WTC11 (cell line): Measurements from ENCODE around the gene PIK3CB. TPM values are rescaled to one million over a fixed set of nuclear protein-coding genes. Genes with fewer than 3 reads are reported as not detected.

ENCODE experiments used
- ATAC-seq: fragments of 200-7000 bp; cut with Tn5 transposase; 2 replicates; pipeline ENCODE4 v1.10.0; 2021; ENCODE audit warnings: mild to moderate bottlenecking, moderate library complexity
- CTCF ChIA-PET: fragments of 300-600 bp; sonication (Branson Sonifier 250); formaldehyde crosslinking; loops from one replicate; lab custom pipeline; 2021; ENCODE audit warnings: antibody characterized with exemption; lab: Charles Lee
- POLR2A ChIA-PET: fragments of 350-600 bp; sonication (Branson Sonifier 250); formaldehyde crosslinking; loops from one replicate; lab custom pipeline; 2021; ENCODE audit warnings: antibody characterized with exemption; lab: Charles Lee
- DNase-seq: peaks from one replicate; pipeline ENCODE4 v3.0.0; 2021; ENCODE audit warnings: low spot score
- H3K27ac Mint-ChIP-seq: 2 replicates; pipeline ENCODE4 v1.8.0; 2021; ENCODE audit warnings: mixed read lengths
- H3K27me3 Mint-ChIP-seq: 2 replicates; pipeline ENCODE4 v1.8.0; 2021; ENCODE audit warnings: low read depth, mild to moderate bottlenecking, moderate library complexity, mixed read lengths
- H3K36me3 Mint-ChIP-seq: 2 replicates; pipeline ENCODE4 v1.8.0; 2021; ENCODE audit warnings: mixed read lengths
- H3K4me1 Mint-ChIP-seq: 2 replicates; pipeline ENCODE4 v1.8.0; 2022; ENCODE audit warnings: mixed read lengths
- H3K4me3 Mint-ChIP-seq: 2 replicates; pipeline ENCODE4 v1.8.0; 2021; ENCODE audit warnings: mild to moderate bottlenecking, moderate library complexity, mixed read lengths
- H3K9me3 Mint-ChIP-seq: 2 replicates; pipeline ENCODE4 v1.8.0; 2021; ENCODE audit warnings: mixed read lengths
- ATF3 ChIP-seq: sonication (generic); formaldehyde crosslinking; conservative IDR thresholded peaks from 2 replicates; pipeline ENCODE4 v1.8.1; 2022; ENCODE audit warnings: mild to moderate bottlenecking, missing genetic modification reagents
- CREM ChIP-seq: sonication (generic); formaldehyde crosslinking; IDR thresholded peaks from 2 replicates; pipeline ENCODE4 v1.8.1; 2022; ENCODE audit warnings: mild to moderate bottlenecking, missing genetic modification reagents, moderate library complexity
- EMX1 ChIP-seq: fragments of 250-450 bp; sonication (Bioruptor Pico); IDR thresholded peaks from 2 replicates; pipeline ENCODE4 v1.8.0; 2021; ENCODE audit warnings: mild to moderate bottlenecking
- ETV6 ChIP-seq: sonication (generic); formaldehyde crosslinking; IDR thresholded peaks from 2 replicates; pipeline ENCODE4 v1.8.1; 2022; ENCODE audit warnings: mild to moderate bottlenecking, missing genetic modification reagents
- FOXJ3 ChIP-seq: sonication (generic); formaldehyde crosslinking; IDR thresholded peaks from 2 replicates; pipeline ENCODE4 v1.9.0; 2021; ENCODE audit warnings: missing genetic modification reagents, mild to moderate bottlenecking, borderline replicate concordance
- PRRX2 ChIP-seq: fragments of 250-450 bp; sonication (Bioruptor Pico); IDR thresholded peaks from 2 replicates; pipeline ENCODE4 v1.8.0; 2021; ENCODE audit warnings: mild to moderate bottlenecking
- TCF7 ChIP-seq: sonication (generic); formaldehyde crosslinking; IDR thresholded peaks from 2 replicates; pipeline ENCODE4 v1.8.0; 2022; ENCODE audit warnings: mild to moderate bottlenecking, low read depth, missing genetic modification reagents, moderate library complexity
- TEAD4 ChIP-seq: sonication (generic); formaldehyde crosslinking; IDR thresholded peaks from 2 replicates; pipeline ENCODE4 v1.8.0; 2022; ENCODE audit warnings: mild to moderate bottlenecking, missing genetic modification reagents
- TP53 ChIP-seq: sonication (generic); formaldehyde crosslinking; IDR thresholded peaks from 2 replicates; pipeline ENCODE4 v1.8.1; 2023; ENCODE audit warnings: mild to moderate bottlenecking, missing genetic modification reagents
- ZNF219 ChIP-seq: sonication (generic); formaldehyde crosslinking; IDR thresholded peaks from 2 replicates; pipeline ENCODE4 v1.8.0; 2023; ENCODE audit warnings: missing genetic modification reagents, mild to moderate bottlenecking, borderline replicate concordance
- ZNF416 ChIP-seq: fragments of 250-450 bp; sonication (Bioruptor Pico); IDR thresholded peaks from 2 replicates; pipeline ENCODE4 v1.9.0; 2021; ENCODE audit warnings: mild to moderate bottlenecking, inconsistent platforms
- ZNF425 ChIP-seq: fragments of 250-450 bp; sonication (Bioruptor Pico); conservative IDR thresholded peaks from 2 replicates; pipeline ENCODE4 v1.9.0; 2021; ENCODE audit warnings: mild to moderate bottlenecking
- ZNF512 ChIP-seq: sonication (generic); formaldehyde crosslinking; IDR thresholded peaks from 2 replicates; pipeline ENCODE4 v1.8.1; 2022; ENCODE audit warnings: missing genetic modification reagents, borderline replicate concordance
- total RNA-seq: library from RNA; stranded (reverse); gene quantifications from 3 replicates; pipeline ENCODE4 v1.2.3, GENCODE V29; 2021
- TF ChIP-seq, protein P1 (sequence below): sonication (generic); formaldehyde crosslinking; IDR thresholded peaks from 2 replicates; pipeline ENCODE4 v1.8.1; 2022; ENCODE audit warnings: low read depth, mild to moderate bottlenecking, moderate library complexity, missing genetic modification reagents, borderline replicate concordance
- TF ChIP-seq, protein P2 (sequence below): fragments of 250-450 bp; sonication (Bioruptor Pico); IDR thresholded peaks from 2 replicates; pipeline ENCODE4 v1.9.0; 2021; ENCODE audit warnings: mild to moderate bottlenecking, borderline replicate concordance
- TF ChIP-seq, protein P3 (sequence below): sonication (generic); formaldehyde crosslinking; IDR thresholded peaks from 2 replicates; pipeline ENCODE4 v1.8.0; 2023; ENCODE audit warnings: mild to moderate bottlenecking, missing genetic modification reagents
- TF ChIP-seq, protein P4 (sequence below): sonication (generic); formaldehyde crosslinking; conservative IDR thresholded peaks from 2 replicates; pipeline ENCODE4 v1.8.1; 2023; ENCODE audit warnings: mild to moderate bottlenecking, low read depth, missing genetic modification reagents, moderate library complexity
- TF ChIP-seq, protein P5 (sequence below): sonication (generic); formaldehyde crosslinking; IDR thresholded peaks from 2 replicates; pipeline ENCODE4 v1.8.0; 2023; ENCODE audit warnings: missing genetic modification reagents

The PIK3CB gene
- total RNA-seq, 1 experiment from 2014 or later: 36.0 TPM

GRCh38 chr3:138748190-138748589 lies 86.5 kb downstream of the PIK3CB start:
- ChIA-PET POLR2A (no interaction called here), CTCF (interaction anchor here (1.0 kb wide), 1 partner anchor 167 kb away, joined by 10 read pairs; no protein-coding TSS in a partner anchor)
- ATAC-seq (no peak), DNase-seq (no peak)
- Mint-ChIP-seq H3K27ac (no peak overlapping the region), H3K4me1 (no peaks in the 10 kb centered on the region), H3K9me3 (peaks cover 9% of the 10 kb centered on the region), H3K36me3 (peaks cover 40% of the 10 kb centered on the region), H3K4me3 (no peak overlapping the region), H3K27me3 (no peaks in the 10 kb centered on the region)
- TF ChIP-seq, protein P1, sequence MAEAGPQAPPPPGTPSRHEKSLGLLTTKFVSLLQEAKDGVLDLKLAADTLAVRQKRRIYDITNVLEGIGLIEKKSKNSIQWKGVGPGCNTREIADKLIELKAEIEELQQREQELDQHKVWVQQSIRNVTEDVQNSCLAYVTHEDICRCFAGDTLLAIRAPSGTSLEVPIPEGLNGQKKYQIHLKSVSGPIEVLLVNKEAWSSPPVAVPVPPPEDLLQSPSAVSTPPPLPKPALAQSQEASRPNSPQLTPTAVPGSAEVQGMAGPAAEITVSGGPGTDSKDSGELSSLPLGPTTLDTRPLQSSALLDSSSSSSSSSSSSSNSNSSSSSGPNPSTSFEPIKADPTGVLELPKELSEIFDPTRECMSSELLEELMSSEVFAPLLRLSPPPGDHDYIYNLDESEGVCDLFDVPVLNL (CRISPR knock-in tag): no peak
- no peak for TF ChIP-seq ETV6 (CRISPR knock-in tag)
- TF ChIP-seq TEAD4 (CRISPR knock-in tag): no peak
- no peak for TF ChIP-seq ZNF416
- TF ChIP-seq, protein P2, sequence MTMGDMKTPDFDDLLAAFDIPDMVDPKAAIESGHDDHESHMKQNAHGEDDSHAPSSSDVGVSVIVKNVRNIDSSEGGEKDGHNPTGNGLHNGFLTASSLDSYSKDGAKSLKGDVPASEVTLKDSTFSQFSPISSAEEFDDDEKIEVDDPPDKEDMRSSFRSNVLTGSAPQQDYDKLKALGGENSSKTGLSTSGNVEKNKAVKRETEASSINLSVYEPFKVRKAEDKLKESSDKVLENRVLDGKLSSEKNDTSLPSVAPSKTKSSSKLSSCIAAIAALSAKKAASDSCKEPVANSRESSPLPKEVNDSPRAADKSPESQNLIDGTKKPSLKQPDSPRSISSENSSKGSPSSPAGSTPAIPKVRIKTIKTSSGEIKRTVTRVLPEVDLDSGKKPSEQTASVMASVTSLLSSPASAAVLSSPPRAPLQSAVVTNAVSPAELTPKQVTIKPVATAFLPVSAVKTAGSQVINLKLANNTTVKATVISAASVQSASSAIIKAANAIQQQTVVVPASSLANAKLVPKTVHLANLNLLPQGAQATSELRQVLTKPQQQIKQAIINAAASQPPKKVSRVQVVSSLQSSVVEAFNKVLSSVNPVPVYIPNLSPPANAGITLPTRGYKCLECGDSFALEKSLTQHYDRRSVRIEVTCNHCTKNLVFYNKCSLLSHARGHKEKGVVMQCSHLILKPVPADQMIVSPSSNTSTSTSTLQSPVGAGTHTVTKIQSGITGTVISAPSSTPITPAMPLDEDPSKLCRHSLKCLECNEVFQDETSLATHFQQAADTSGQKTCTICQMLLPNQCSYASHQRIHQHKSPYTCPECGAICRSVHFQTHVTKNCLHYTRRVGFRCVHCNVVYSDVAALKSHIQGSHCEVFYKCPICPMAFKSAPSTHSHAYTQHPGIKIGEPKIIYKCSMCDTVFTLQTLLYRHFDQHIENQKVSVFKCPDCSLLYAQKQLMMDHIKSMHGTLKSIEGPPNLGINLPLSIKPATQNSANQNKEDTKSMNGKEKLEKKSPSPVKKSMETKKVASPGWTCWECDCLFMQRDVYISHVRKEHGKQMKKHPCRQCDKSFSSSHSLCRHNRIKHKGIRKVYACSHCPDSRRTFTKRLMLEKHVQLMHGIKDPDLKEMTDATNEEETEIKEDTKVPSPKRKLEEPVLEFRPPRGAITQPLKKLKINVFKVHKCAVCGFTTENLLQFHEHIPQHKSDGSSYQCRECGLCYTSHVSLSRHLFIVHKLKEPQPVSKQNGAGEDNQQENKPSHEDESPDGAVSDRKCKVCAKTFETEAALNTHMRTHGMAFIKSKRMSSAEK: no peak
- no peak for TF ChIP-seq CREM (CRISPR knock-in tag)
- TF ChIP-seq TCF7: no peak
- TF ChIP-seq TP53 (CRISPR knock-in tag): no peak

DNA sequence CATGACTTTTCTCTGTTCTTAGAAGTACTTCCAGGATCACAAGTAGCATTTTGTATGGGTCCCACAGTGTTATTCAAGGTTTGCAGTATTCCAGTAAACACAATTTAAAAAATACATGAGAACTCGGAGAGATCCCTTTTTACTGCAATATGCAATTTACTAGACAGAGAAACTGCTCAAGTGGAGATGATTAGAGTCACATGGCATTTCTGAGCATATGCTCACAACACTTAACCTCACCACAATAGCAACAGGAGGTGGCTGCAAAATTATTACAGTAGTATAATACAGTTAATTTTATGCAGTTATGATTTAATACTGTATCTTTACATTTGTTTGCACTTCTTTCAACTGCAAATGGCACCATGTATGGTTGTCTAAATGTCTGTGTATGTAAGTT lies 87.5 kb downstream of the PIK3CB start:
- ATAC-seq: no peak
- no peak for TF ChIP-seq ZNF512 (CRISPR knock-in tag)
- TF ChIP-seq ATF3 (CRISPR knock-in tag): no peak
- TF ChIP-seq, protein P3, sequence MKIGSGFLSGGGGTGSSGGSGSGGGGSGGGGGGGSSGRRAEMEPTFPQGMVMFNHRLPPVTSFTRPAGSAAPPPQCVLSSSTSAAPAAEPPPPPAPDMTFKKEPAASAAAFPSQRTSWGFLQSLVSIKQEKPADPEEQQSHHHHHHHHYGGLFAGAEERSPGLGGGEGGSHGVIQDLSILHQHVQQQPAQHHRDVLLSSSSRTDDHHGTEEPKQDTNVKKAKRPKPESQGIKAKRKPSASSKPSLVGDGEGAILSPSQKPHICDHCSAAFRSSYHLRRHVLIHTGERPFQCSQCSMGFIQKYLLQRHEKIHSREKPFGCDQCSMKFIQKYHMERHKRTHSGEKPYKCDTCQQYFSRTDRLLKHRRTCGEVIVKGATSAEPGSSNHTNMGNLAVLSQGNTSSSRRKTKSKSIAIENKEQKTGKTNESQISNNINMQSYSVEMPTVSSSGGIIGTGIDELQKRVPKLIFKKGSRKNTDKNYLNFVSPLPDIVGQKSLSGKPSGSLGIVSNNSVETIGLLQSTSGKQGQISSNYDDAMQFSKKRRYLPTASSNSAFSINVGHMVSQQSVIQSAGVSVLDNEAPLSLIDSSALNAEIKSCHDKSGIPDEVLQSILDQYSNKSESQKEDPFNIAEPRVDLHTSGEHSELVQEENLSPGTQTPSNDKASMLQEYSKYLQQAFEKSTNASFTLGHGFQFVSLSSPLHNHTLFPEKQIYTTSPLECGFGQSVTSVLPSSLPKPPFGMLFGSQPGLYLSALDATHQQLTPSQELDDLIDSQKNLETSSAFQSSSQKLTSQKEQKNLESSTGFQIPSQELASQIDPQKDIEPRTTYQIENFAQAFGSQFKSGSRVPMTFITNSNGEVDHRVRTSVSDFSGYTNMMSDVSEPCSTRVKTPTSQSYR (CRISPR knock-in tag): no peak
- TF ChIP-seq ZNF219: no peak
- no peak for TF ChIP-seq PRRX2 (CRISPR knock-in tag)
- TF ChIP-seq TEAD4 (CRISPR knock-in tag): no peak
- no peak for TF ChIP-seq EMX1
- TF ChIP-seq FOXJ3 (CRISPR knock-in tag): no peak
- TF ChIP-seq, protein P4, sequence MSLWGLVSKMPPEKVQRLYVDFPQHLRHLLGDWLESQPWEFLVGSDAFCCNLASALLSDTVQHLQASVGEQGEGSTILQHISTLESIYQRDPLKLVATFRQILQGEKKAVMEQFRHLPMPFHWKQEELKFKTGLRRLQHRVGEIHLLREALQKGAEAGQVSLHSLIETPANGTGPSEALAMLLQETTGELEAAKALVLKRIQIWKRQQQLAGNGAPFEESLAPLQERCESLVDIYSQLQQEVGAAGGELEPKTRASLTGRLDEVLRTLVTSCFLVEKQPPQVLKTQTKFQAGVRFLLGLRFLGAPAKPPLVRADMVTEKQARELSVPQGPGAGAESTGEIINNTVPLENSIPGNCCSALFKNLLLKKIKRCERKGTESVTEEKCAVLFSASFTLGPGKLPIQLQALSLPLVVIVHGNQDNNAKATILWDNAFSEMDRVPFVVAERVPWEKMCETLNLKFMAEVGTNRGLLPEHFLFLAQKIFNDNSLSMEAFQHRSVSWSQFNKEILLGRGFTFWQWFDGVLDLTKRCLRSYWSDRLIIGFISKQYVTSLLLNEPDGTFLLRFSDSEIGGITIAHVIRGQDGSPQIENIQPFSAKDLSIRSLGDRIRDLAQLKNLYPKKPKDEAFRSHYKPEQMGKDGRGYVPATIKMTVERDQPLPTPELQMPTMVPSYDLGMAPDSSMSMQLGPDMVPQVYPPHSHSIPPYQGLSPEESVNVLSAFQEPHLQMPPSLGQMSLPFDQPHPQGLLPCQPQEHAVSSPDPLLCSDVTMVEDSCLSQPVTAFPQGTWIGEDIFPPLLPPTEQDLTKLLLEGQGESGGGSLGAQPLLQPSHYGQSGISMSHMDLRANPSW: no peak
- TF ChIP-seq ZNF425 (CRISPR knock-in tag): no peak
- TF ChIP-seq, protein P5, sequence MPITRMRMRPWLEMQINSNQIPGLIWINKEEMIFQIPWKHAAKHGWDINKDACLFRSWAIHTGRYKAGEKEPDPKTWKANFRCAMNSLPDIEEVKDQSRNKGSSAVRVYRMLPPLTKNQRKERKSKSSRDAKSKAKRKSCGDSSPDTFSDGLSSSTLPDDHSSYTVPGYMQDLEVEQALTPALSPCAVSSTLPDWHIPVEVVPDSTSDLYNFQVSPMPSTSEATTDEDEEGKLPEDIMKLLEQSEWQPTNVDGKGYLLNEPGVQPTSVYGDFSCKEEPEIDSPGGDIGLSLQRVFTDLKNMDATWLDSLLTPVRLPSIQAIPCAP (CRISPR knock-in tag): no peak
- no peak for TF ChIP-seq CREM (CRISPR knock-in tag)

More for the DNA sequence above, 87.5 kb downstream of the PIK3CB start:
- no peak overlapping the region for H3K4me3 Mint-ChIP-seq
- no peaks in the 10 kb centered on the region for H3K4me1 Mint-ChIP-seq
- H3K27ac Mint-ChIP-seq: no peak overlapping the region
- POLR2A ChIA-PET: no interaction called here
- peaks cover 9% of the 10 kb centered on the region for H3K9me3 Mint-ChIP-seq
- peaks cover 37% of the 10 kb centered on the region for H3K36me3 Mint-ChIP-seq
- CTCF ChIA-PET: no interaction called here
- DNase-seq: no peak
- H3K27me3 Mint-ChIP-seq: no peaks in the 10 kb centered on the region
